GM10266 (cell line): ENCODE results near the gene IFT122.

Experiments
- DNase-seq: peaks from one replicate; pipeline ENCODE4 v3.0.0; 2012; ENCODE audit errors: extremely low spot score
- TF ChIP-seq, protein P1 (sequence below): IDR thresholded peaks from 2 replicates; pipeline ENCODE4 v1.5.1; 2012; ENCODE audit warnings: mild to moderate bottlenecking, low read depth; ENCODE audit not compliant: control insufficient read depth, insufficient read depth; ENCODE audit errors: missing control alignments

The IFT122 gene

GRCh38 chr3:129462361-129462968 lies 22.4 kb downstream of the IFT122 start:
- no peak for DNase-seq

DNA sequence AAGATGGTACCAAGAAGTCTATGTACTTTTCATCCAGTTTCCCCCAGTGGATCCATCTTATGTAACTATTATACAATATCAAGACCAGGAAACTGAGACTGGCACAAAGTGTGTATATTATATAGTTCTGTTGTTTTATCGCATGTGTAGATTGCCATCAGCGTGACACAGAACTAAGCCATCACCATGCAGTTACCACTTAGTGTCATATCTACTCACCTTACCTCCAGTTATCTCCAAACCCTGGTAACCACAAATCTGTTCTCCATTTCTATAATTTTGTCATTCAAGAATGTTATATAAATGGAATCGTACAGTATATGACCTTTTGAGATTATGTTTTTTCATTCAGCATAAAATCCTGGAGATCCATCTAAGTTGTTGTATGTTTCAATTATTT lies 23.1 kb downstream of the IFT122 start:
- TF ChIP-seq, protein P1, sequence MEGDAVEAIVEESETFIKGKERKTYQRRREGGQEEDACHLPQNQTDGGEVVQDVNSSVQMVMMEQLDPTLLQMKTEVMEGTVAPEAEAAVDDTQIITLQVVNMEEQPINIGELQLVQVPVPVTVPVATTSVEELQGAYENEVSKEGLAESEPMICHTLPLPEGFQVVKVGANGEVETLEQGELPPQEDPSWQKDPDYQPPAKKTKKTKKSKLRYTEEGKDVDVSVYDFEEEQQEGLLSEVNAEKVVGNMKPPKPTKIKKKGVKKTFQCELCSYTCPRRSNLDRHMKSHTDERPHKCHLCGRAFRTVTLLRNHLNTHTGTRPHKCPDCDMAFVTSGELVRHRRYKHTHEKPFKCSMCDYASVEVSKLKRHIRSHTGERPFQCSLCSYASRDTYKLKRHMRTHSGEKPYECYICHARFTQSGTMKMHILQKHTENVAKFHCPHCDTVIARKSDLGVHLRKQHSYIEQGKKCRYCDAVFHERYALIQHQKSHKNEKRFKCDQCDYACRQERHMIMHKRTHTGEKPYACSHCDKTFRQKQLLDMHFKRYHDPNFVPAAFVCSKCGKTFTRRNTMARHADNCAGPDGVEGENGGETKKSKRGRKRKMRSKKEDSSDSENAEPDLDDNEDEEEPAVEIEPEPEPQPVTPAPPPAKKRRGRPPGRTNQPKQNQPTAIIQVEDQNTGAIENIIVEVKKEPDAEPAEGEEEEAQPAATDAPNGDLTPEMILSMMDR = no peak
- no peak for DNase-seq

More at GRCh38 chr3:129462361-129462968, 22.4 kb downstream of the IFT122 start:
- TF ChIP-seq, protein P1 = no peak

- DNase-seq = no peak
- TF ChIP-seq, protein P1 = no peak
Observed at GRCh38 chr3:129463716-129464115, 23.7 kb downstream of the IFT122 start.

DNA sequence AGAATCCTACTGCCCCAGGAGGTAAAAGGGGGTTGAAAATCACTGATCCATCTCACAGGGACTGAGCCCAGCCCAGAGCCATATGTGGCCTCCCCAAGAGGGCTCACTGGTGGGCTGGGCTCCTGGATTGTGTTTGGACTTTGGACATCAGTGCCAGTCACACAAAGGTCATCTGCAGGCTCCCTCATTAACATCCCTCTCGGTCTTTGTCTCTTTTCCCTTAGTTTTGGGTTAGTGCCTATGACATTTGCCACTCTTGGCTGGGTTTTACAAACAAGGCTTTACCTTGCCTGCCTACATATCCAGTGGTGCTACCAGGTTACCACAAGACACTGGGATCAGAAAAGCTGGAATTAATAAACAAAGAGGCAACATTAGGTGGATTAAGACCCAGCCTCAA lies 27.9 kb downstream of the IFT122 start:
- TF ChIP-seq, protein P1 = no peak
- no peak for DNase-seq

DNA sequence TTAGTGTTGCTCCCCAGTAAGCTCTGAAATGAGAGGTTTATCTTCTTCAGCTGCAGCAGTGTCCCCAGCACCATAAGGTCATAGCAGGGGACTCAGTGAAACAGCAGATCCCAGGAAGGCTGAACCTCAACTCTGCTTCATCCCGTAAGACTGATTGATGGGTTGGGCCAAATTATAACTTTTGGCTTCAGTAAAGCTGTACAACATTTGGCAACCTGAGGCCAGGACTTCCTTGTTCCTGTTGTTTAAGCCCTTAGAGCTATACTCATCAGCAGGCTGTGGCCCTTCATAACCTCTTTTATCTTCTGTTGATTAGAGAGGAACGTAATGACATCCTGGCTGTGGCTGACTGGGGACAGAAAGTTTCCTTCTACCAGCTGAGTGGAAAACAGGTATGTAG lies 29.0 kb downstream of the IFT122 start:
- no peak for DNase-seq
- TF ChIP-seq, protein P1 = no peak

DNA sequence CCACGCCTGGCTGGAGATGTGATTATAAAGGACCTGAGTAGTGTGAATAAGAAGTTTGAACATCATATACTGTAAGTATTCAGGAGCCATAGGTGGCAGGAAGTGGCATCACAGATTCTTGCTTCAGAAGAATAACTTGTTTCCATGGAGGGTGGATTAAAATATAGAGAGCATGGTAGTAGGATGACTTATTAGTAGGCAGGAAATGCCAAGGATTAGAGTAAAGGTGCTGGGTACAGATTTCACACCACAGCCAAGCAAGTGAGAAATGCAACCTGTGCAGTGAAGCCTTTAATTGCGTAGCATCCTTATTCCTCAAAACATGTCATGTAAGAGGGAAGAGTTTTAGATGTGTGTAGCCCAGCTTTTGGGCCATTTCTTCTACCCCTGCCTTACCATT lies 30.8 kb downstream of the IFT122 start:
- DNase-seq = no peak
- TF ChIP-seq, protein P1 = no peak

- no peak for DNase-seq
- TF ChIP-seq, protein P1 = no peak
Observed at GRCh38 chr3:129473067-129473768, 33.2 kb downstream of the IFT122 start.
